NCI-H1092 (cell line): ENCODE data around the gene FMOD.

Experiments
- DNase-seq: peaks from one replicate; lab custom pipeline; 2025; lab: John Stamatoyannopoulos, UW

Gene FMOD

GRCh38 chr1:203351037-203351625 is at the start of gene FMOD:
TSS of gene FMOD (minus strand) at chr1:203351122. CDS start at chr1:203348270, 2,852 bp downstream.
- peak; percentile 66 for DNase-seq

GRCh38 chr1:203396595-203397194 is 45.8 kb upstream of the FMOD start:
- no peak for DNase-seq

GRCh38 chr1:203395751-203396150 is 44.8 kb upstream of the FMOD start:
- DNase-seq: no peak

GRCh38 chr1:203390298-203390697 is 39.4 kb upstream of the FMOD start:
- no peak for DNase-seq

GRCh38 chr1:203388683-203389082 is 37.8 kb upstream of the FMOD start:
- no peak for DNase-seq

- no peak for DNase-seq
These were observed 31.1 kb upstream of the FMOD start for GRCh38 chr1:203382026-203382425.

GRCh38 chr1:203381151-203381751 is 30.3 kb upstream of the FMOD start:
- DNase-seq: no peak

- no peak for DNase-seq
These were observed 29.7 kb upstream of the FMOD start for GRCh38 chr1:203380420-203381150.

- no peak for DNase-seq
These were observed 28.9 kb upstream of the FMOD start for GRCh38 chr1:203379825-203380224.

- DNase-seq: no peak
These were observed 27.8 kb upstream of the FMOD start for GRCh38 chr1:203378556-203379245.

GRCh38 chr1:203373991-203374390 is 23.1 kb upstream of the FMOD start:
- no peak for DNase-seq

- DNase-seq: no peak
These were observed 22.1 kb upstream of the FMOD start for GRCh38 chr1:203373002-203373401.

- DNase-seq: no peak
These were observed 20.4 kb upstream of the FMOD start for GRCh38 chr1:203371288-203371687.

GRCh38 chr1:203369666-203370065 is 18.7 kb upstream of the FMOD start:
- DNase-seq: no peak

GRCh38 chr1:203368624-203369451 is 17.9 kb upstream of the FMOD start:
- DNase-seq: peak; percentile 28

GRCh38 chr1:203367057-203367456 is 16.1 kb upstream of the FMOD start:
- peak; percentile 95 for DNase-seq

GRCh38 chr1:203366476-203366875 is 15.6 kb upstream of the FMOD start:
- no peak for DNase-seq

- no peak for DNase-seq
These were observed 13.9 kb upstream of the FMOD start for GRCh38 chr1:203364806-203365205.

- no peak for DNase-seq
These were observed 13.3 kb upstream of the FMOD start for GRCh38 chr1:203364094-203364801.

- DNase-seq: no peak
These were observed 11.8 kb upstream of the FMOD start for GRCh38 chr1:203362720-203363025.
